Hematopoietic multipotent progenitor cell treated with erythropoietin and hydrocortisone succinate and interleukin-3 and kit ligand, for 6 days (in vitro differentiated cells): ENCODE data around the gene YARS2.

Experiments
- DNase-seq: peaks from one replicate; pipeline ENCODE4 v3.0.0-alpha.2; 2015

YARS2 gene

GRCh38 chr12:32755654-32756475, at the start of gene YARS2:
Gene YARS2, minus strand, starts transcription at chr12:32755897. Its CDS starts 23 bp downstream, at chr12:32755874.
- peak; percentile 99 for DNase-seq

DNA sequence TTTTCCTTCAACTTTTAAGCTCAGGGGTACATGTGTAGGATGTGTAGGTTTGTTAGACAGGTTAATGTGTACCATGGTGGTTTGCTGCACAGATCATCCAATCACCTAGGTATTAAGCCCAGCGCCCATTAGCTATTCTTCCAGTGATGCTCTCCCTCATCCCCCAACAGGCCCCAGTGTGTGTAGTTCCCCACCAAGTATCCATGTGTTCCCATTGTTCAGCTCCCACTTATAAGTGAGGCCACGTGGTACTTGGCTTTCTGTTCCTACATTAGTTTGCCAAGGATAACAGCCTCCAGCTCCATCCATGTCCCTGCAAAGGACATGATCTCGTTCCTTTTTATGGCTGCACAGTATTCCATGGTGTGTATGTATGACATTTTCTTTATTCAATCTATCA, 48.6 kb upstream of the YARS2 start:
- DNase-seq: no peak

GRCh38 chr12:32801269-32801980, 45.7 kb upstream of the YARS2 start:
- no peak for DNase-seq

DNA sequence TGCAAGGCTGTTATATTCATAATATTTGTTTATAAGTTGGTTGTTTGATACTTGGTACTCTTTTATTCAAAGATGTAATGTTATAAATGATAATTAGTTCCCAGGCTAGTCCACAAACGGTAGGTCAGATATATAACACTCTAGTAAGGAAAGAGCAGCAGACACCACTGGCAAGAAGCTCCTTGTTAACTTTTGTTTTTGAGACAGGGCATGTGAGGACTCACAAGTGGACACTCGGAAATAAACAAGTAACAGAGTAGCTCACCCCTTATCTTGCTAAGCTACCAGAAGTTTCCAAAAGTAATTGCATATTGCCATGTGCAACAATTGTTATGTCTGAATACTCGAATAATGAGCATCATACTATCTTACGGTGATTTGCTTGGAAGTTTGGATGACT, 38.6 kb upstream of the YARS2 start:
- no peak for DNase-seq

DNA sequence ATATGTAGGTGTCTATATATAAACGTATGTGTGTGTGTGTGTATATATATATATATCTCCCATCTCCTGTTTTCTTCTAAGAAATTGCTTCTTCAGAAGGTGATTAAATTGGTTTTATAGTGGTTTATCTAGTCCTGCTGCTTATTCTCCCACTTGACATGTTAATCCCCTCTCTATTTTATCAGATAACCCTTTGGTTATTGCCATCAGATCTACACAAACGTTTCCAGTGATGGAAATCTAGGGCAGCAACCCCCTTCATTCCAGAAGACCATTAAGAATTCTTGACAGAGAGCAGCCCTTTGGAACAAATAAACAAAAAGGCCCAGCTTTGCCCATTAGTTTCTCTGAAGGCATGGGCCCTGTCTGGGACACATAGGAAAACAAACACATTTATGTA, 34.2 kb upstream of the YARS2 start:
- DNase-seq: no peak

GRCh38 chr12:32789446-32789845, 33.7 kb upstream of the YARS2 start:
- no peak for DNase-seq

- no peak for DNase-seq
Measured at GRCh38 chr12:32788405-32788804, 32.7 kb upstream of the YARS2 start.

- no peak for DNase-seq
Measured at GRCh38 chr12:32785557-32785956, 29.9 kb upstream of the YARS2 start.

GRCh38 chr12:32783029-32783428, 27.3 kb upstream of the YARS2 start:
- no peak for DNase-seq

DNA sequence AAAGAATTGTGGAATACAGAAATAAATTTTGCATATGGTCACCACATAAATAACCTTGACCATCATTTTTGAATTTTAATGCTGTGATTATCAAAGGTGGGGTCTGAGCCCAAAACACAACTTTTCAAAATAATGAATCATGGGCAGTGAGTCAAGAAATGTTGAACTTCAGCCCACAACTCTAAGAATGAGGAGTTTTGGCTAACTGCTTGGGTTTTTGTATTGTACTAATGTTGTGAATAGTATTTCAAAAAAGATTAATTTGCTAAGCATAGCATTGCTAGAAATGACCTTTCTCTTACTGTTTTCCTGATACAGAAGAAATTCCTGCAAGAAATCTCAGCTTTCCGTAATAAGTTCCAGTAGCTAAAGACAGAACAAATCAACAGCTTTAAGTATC, 24.4 kb upstream of the YARS2 start:
- DNase-seq: no peak

DNA sequence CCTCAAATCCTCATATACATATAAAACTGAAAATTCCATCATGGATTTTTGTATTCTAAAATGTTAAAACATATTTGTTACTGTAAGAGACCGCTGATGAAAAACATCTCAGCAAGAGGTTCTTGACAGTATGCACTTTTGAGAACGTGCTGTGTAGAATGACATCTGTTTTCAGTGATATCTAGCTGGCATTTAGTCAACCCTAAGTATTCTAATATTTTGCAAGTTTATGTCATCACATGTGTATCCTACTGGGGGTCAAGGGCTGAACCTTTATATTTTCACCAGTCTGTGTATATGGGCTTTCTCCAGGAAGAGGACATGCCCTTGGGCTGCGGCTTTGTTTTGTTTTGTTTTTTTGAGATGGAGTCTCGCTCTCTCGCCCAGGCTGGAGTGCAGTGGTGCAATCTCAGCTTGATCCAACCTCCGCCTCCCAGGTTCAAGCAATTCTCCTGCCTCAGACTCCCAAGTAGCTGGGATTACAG, 22.0 kb upstream of the YARS2 start:
- no peak for DNase-seq

DNA sequence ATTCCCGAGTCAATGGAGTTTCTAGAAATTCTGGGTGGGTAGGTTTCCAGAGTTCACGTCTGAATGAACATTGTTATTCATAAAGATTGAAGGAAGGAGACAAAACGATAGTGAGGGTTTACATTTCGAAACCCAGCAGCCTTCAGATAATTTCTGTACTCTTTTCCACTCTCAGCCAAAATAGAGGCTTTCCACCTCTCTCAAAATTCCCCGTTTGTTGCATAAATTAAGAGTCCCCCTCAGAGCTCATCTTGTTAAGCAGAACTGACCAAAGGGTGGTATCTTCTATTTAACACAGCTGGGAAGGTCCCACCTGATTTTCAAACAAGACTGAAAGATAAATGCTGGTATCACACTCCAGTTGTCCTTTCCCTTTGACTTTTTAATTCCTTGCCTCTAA, 21.5 kb upstream of the YARS2 start:
- no peak for DNase-seq

DNA sequence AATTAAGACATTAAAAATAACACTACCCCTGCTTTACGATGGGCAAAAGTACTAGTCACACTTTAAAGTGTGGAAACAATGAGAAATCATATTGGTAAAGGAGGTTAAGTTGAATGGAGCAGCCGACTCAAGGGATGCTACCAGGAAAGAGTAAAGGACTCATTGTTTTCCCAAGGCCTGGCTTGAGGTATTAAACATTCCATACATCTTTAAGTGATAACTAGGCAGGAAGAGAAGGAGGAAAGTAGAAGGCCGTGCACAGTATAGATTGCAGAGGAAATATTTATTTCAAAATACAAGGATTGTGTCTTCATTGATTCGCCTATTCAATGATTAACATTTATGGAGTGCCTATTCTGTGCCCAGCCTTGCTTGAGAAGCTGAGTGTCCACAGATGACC, 20.6 kb upstream of the YARS2 start:
- DNase-seq: no peak

DNA sequence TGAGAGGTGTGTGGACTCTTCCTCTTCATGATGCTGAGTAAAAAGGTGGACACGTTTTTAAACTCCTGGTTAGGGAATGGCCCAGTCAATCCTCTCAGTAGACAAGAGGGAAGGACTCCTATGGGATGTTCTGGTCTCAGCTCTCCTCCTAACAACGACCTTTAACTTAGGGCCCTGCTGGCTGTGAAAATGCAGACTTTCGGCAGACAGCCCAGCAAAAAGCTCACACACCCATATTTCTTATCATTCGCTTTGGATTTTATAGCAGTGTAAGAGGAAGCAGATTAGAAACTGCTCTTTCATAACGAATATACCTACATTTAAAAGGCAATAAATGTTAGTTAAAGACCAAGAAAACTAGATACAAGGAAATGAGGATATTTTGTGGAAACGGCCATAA, 18.0 kb upstream of the YARS2 start:
- no peak for DNase-seq

DNA sequence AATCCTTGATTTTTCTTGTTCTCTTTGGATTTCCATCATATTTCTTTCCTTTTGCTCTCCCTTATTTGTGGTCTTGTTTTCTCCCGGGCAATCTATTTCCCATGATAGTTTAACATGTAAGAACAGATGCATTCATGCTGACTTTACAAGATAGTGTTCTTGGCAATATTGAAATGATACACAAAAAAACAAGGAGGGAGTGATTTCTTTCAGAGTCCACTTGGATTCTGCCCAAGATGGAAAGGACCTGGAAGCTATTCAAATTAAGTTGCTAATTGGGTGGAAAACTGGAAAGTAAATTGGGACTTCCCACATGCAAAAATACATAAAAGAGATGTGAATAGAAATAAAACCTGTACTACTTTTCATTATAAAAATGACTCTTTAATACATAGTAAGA, 14.4 kb upstream of the YARS2 start:
- no peak for DNase-seq

DNA sequence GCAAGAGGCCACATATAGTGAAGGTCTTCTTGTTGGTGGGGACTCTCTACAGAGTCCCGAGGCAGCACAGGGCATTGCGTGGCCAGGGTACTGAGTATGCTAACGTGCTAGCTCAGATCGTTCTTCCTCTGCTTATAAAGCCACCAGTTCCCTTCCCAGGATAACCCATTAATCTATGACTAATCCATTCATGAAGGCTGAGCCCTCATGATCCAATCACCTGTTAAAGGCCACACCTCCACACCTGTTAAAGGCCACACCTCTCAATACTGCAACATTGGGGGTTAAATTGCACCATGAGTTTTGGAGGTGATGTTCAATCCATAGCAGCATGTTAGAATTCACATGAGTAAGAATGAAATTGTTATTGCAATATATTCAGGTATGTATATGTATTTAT, 12.8 kb upstream of the YARS2 start:
- DNase-seq: no peak

- no peak for DNase-seq
Measured at GRCh38 chr12:32765906-32766305, 10.2 kb upstream of the YARS2 start.

DNA sequence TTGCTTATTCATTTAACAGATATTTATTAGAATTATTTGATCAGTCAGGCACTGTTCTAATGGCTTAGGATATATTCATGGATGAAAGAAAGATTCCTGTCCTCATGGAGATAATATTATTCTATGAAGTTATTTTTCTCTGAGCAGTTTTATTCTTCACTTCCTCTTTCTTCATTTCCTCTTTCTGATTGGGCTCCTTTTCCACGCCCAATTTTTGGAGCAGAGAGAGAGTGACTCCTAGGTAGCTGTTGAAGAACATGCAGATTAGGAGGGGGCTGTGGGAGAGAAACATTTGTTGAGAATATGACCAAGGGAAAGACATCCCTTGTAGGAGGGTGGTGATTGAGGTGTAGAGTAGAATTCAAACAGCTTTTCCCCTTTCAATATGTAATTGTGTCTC, 6.0 kb upstream of the YARS2 start:
- DNase-seq: peak; percentile 50

DNA sequence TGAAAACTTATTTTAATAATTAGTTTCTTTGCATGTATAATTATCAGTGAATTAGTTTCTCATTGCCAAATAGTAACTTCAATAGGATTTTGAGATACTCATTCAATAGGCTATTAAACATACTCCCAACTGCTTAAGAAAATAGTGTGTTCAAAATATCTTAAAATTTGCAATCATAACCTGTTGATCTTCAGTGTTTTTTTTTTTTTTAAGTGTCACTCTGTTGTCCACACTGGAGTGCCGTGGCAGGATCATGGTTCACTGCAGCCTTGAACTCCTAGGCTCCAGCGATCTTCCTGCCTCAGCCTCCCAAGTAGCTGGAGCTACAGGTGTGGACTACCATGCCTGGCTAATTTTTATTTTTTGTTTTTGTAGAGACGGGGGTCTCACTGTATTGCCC, 1.5 kb upstream of the YARS2 start:
- DNase-seq: no peak

GRCh38 chr12:32756476-32757066, 874 bp upstream of the YARS2 start:
- DNase-seq: no peak

- peak; percentile 82 for DNase-seq
Measured at GRCh38 chr12:32755051-32755653, 545 bp downstream of the YARS2 start.

GRCh38 chr12:32754111-32754510, 1.6 kb downstream of the YARS2 start:
- peak; percentile 18 for DNase-seq

GRCh38 chr12:32753605-32754004, 2.1 kb downstream of the YARS2 start:
- DNase-seq: no peak

GRCh38 chr12:32743264-32743663, 12.4 kb downstream of the YARS2 start:
- no peak for DNase-seq
